ENCODE measurements around the gene AGPS.

Gene AGPS

GRCh38 chr2:177577075-177577474 is 184.5 kb downstream of the AGPS start:
- H3K4me3 ChIP-seq (ENCODE audit: low read depth, low read length) = no peak overlapping the region
- TF ChIP-seq, protein P1, sequence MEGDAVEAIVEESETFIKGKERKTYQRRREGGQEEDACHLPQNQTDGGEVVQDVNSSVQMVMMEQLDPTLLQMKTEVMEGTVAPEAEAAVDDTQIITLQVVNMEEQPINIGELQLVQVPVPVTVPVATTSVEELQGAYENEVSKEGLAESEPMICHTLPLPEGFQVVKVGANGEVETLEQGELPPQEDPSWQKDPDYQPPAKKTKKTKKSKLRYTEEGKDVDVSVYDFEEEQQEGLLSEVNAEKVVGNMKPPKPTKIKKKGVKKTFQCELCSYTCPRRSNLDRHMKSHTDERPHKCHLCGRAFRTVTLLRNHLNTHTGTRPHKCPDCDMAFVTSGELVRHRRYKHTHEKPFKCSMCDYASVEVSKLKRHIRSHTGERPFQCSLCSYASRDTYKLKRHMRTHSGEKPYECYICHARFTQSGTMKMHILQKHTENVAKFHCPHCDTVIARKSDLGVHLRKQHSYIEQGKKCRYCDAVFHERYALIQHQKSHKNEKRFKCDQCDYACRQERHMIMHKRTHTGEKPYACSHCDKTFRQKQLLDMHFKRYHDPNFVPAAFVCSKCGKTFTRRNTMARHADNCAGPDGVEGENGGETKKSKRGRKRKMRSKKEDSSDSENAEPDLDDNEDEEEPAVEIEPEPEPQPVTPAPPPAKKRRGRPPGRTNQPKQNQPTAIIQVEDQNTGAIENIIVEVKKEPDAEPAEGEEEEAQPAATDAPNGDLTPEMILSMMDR (IDR thresholded peaks at IDR 0.05; ENCODE audit: borderline replicate concordance, insufficient read depth, low read depth, low read length) = no peak

GRCh38 chr2:177578454-177578853 is 185.9 kb downstream of the AGPS start:
- no peak overlapping the region for H3K4me3 ChIP-seq (ENCODE audit: low read depth, low read length)
- TF ChIP-seq, protein P1 (IDR thresholded peaks at IDR 0.05; ENCODE audit: borderline replicate concordance, insufficient read depth, low read depth, low read length) = no peak

DNA sequence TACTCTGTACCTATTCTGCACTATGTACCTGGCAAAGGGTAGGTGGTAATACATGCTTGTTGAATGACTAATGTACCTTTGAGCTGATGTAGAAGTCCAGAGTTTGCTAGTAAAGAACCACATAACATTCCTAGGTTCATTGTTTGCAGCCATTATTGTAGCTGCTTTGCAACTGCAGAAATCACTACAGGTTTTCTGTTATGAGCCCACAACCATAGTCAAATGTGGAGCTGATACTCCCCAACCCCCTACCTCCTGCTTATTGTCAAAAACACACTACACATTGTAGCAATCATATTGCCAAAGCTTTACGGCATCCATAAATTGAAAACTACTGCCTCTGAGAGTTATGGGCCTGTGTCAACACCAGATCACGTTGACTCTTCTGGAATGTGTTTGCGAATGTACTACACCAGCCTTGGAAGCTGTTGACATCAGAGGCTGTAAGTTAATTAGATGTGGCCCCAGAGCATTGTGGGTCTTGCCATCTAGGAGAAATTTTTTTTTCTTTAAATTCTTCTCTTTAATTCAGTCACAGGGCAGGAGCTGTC is 187.0 kb downstream of the AGPS start:
- TF ChIP-seq, protein P1 (IDR thresholded peaks at IDR 0.05; ENCODE audit: borderline replicate concordance, insufficient read depth, low read depth, low read length) = no peak
- H3K4me3 ChIP-seq (ENCODE audit: low read depth, low read length) = no peak overlapping the region

- TF ChIP-seq, protein P1 (IDR thresholded peaks at IDR 0.05; ENCODE audit: borderline replicate concordance, insufficient read depth, low read depth, low read length) = no peak
Observed at GRCh38 chr2:177582000-177582399, 189.4 kb downstream of the AGPS start.

GRCh38 chr2:177584030-177584692 is 191.6 kb downstream of the AGPS start:
- TF ChIP-seq, protein P1 (IDR thresholded peaks at IDR 0.05; ENCODE audit: borderline replicate concordance, insufficient read depth, low read depth, low read length) = no peak
- no peak overlapping the region for H3K4me3 ChIP-seq (ENCODE audit: low read depth, low read length)

More at GRCh38 chr2:177582000-177582399, 189.4 kb downstream of the AGPS start:
- H3K4me3 ChIP-seq (ENCODE audit: low read depth, low read length) = no peak overlapping the region

GRCh38 chr2:177585234-177585863 is 192.8 kb downstream of the AGPS start:
- H3K4me3 ChIP-seq (ENCODE audit: low read depth, low read length) = no peak overlapping the region
- TF ChIP-seq, protein P1 (IDR thresholded peaks at IDR 0.05; ENCODE audit: borderline replicate concordance, insufficient read depth, low read depth, low read length) = no peak

DNA sequence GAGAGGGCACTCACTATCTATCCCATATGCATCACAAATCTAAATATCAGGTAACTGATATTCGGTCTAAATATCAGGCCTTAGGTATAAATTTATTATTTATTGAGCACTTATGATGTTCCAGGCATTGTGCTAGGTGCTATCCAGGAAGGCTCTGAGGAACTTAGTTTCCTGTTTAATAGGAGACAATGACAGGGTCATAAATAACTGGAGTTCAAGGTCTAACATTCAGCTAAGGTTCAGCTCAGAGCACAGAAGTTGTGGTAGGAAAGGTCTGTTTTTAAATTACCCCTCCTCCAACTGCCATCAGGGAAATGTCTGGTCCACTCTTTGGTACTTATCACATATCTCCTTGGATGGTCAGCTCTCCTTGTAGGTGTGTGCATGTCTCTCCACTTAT is 193.6 kb downstream of the AGPS start:
- TF ChIP-seq, protein P1 (IDR thresholded peaks at IDR 0.05; ENCODE audit: borderline replicate concordance, insufficient read depth, low read depth, low read length) = no peak

More for the DNA sequence above, 193.6 kb downstream of the AGPS start:
- no peak overlapping the region for H3K4me3 ChIP-seq (ENCODE audit: low read depth, low read length)
